ENCODE results near the gene TNNI3K. TPM values are rescaled to one million over a fixed set of nuclear protein-coding genes. Genes with fewer than 3 reads are reported as not detected.

TNNI3K gene
- polyA plus RNA-seq, 1 donor (not counting 4 experiments of a cell fraction or from before 2014, with no cell fraction given), result 0.41 TPM

DNA sequence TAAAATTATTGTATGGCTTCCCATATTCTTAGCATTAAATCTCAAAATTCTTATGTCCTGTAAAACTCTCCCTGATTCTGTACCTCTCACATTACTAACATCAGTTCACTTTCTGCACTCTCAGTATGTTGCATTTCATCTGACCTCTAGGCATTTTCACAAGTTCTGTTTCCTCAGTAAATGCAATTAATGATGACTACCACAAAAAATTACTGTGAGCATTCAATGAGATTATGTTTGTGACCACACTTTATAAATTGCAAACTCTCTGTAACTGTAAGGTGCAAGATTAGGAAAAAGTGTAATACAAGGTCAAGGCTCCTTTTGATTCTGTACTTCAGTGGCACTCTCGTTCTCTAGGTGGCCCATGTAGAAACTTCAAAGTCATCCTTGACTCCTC lies 216.8 kb downstream of the TNNI3K start:
- H4K20me1 ChIP-seq (ENCODE audit: control insufficient read depth, extremely low read depth, insufficient read depth, low read length), result no peaks in the 10 kb centered on the region
- no peak overlapping the region for H2AFZ ChIP-seq (ENCODE audit: control insufficient read depth, low read length)
- no peak overlapping the region for H3K9ac ChIP-seq (ENCODE audit: control insufficient read depth, extremely low read depth, insufficient read depth, low read length)
- H3K9me1 ChIP-seq (ENCODE audit: control insufficient read depth, extremely low read depth, insufficient read depth, low read length), result no peaks in the 10 kb centered on the region
- H3K4me1 ChIP-seq (ENCODE audit: control insufficient read depth, extremely low read depth, insufficient read depth, low read length), result no peaks in the 10 kb centered on the region
- no peaks in the 10 kb centered on the region for H3K36me3 ChIP-seq (ENCODE audit: control insufficient read depth in 2 of 2, extremely low read depth in 1 of 2, insufficient read depth in 2 of 2, low read length in 2 of 2)
- TF ChIP-seq EZH2 (IDR thresholded peaks at IDR 0.05; ENCODE audit: low read length), result no peak
- TF ChIP-seq, protein P1, sequence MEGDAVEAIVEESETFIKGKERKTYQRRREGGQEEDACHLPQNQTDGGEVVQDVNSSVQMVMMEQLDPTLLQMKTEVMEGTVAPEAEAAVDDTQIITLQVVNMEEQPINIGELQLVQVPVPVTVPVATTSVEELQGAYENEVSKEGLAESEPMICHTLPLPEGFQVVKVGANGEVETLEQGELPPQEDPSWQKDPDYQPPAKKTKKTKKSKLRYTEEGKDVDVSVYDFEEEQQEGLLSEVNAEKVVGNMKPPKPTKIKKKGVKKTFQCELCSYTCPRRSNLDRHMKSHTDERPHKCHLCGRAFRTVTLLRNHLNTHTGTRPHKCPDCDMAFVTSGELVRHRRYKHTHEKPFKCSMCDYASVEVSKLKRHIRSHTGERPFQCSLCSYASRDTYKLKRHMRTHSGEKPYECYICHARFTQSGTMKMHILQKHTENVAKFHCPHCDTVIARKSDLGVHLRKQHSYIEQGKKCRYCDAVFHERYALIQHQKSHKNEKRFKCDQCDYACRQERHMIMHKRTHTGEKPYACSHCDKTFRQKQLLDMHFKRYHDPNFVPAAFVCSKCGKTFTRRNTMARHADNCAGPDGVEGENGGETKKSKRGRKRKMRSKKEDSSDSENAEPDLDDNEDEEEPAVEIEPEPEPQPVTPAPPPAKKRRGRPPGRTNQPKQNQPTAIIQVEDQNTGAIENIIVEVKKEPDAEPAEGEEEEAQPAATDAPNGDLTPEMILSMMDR (optimal IDR thresholded peaks at IDR 0.05 in 1 of 3, IDR thresholded peaks at IDR 0.05 in 1 of 3, conservative IDR thresholded peaks at IDR 0.05 in 1 of 3; ENCODE audit: extremely low read depth in 1 of 3, insufficient read depth in 2 of 3, low read length in 3 of 3), result no peak
- no peak overlapping the region for H3K4me3 ChIP-seq (ENCODE audit: control insufficient read depth in 2 of 3, extremely low read depth in 1 of 3, insufficient read depth in 2 of 3, low read depth in 1 of 3, low read length in 3 of 3)
- dilution Hi-C loops (cut with MboI; ENCODE audit: extremely low pct_ligation_motif_present, low sequenced_read_pairs), result no loop called here
- no peak overlapping the region for H3K27ac ChIP-seq (ENCODE audit: control insufficient read depth, insufficient read depth, low read length)
- no peak for FAIRE-seq
- DNase-seq (ENCODE audit: low read depth, low spot score), result no peak
- no peaks in the 10 kb centered on the region for H3K79me2 ChIP-seq (ENCODE audit: control insufficient read depth, insufficient read depth, low read length)
- no peak overlapping the region for H3K4me2 ChIP-seq (ENCODE audit: control insufficient read depth, extremely low read depth, insufficient read depth, low read depth, low read length)
- H3K9me3 ChIP-seq (ENCODE audit: control insufficient read depth, low read depth, low read length), result no peaks in the 10 kb centered on the region
- H3K27me3 ChIP-seq (ENCODE audit: control insufficient read depth, extremely low read depth, insufficient read depth, low read length), result no peaks in the 10 kb centered on the region

- Histone ChIP-seq H3K36me3 (ENCODE audit: control insufficient read depth in 2 of 2, extremely low read depth in 1 of 2, insufficient read depth in 2 of 2, low read length in 2 of 2) (no peaks in the 10 kb centered on the region), H3K27me3 (ENCODE audit: control insufficient read depth, extremely low read depth, insufficient read depth, low read length) (no peaks in the 10 kb centered on the region), H3K79me2 (ENCODE audit: control insufficient read depth, insufficient read depth, low read length) (no peaks in the 10 kb centered on the region), H4K20me1 (ENCODE audit: control insufficient read depth, extremely low read depth, insufficient read depth, low read length) (no peaks in the 10 kb centered on the region), H3K4me1 (ENCODE audit: control insufficient read depth, extremely low read depth, insufficient read depth, low read length) (no peaks in the 10 kb centered on the region), H3K9me3 (ENCODE audit: control insufficient read depth, low read depth, low read length) (no peaks in the 10 kb centered on the region), H3K4me3 (ENCODE audit: control insufficient read depth in 2 of 3, extremely low read depth in 1 of 3, insufficient read depth in 2 of 3, low read depth in 1 of 3, low read length in 3 of 3) (no peak overlapping the region), H2AFZ (ENCODE audit: control insufficient read depth, low read length) (no peak overlapping the region), H3K4me2 (ENCODE audit: control insufficient read depth, extremely low read depth, insufficient read depth, low read depth, low read length) (no peak overlapping the region), H3K9ac (ENCODE audit: control insufficient read depth, extremely low read depth, insufficient read depth, low read length) (no peak overlapping the region), H3K27ac (ENCODE audit: control insufficient read depth, insufficient read depth, low read length) (no peak overlapping the region), H3K9me1 (ENCODE audit: control insufficient read depth, extremely low read depth, insufficient read depth, low read length) (no peaks in the 10 kb centered on the region)
- dilution Hi-C loops (cut with MboI; ENCODE audit: extremely low pct_ligation_motif_present, low sequenced_read_pairs), result no loop called here
- FAIRE-seq, result no peak
- TF ChIP-seq, protein P1 (optimal IDR thresholded peaks at IDR 0.05 in 1 of 3, IDR thresholded peaks at IDR 0.05 in 1 of 3, conservative IDR thresholded peaks at IDR 0.05 in 1 of 3; ENCODE audit: extremely low read depth in 1 of 3, insufficient read depth in 2 of 3, low read length in 3 of 3), result no peak
- no peak for TF ChIP-seq EZH2 (IDR thresholded peaks at IDR 0.05; ENCODE audit: low read length)
- no peak for DNase-seq (ENCODE audit: low read depth, low spot score)
Measured at GRCh38 chr1:74453277-74453676, 218.1 kb downstream of the TNNI3K start.
